ENCODE results near the gene SCARF2. TPM values are rescaled to one million over a fixed set of nuclear protein-coding genes. Genes with fewer than 3 reads are reported as not detected.
"Not testable (repeated sequence)": the region's sequence is repeated elsewhere in the genome, so short reads cannot be mapped to it uniquely, and the experiment has no call there.

The SCARF2 gene
- total and polyA plus RNA-seq, 2 of the 13 experiments (the other 11 are each of a cell fraction or from before 2014, with no cell fraction given), result 3.3 to 6.2 TPM

DNA sequence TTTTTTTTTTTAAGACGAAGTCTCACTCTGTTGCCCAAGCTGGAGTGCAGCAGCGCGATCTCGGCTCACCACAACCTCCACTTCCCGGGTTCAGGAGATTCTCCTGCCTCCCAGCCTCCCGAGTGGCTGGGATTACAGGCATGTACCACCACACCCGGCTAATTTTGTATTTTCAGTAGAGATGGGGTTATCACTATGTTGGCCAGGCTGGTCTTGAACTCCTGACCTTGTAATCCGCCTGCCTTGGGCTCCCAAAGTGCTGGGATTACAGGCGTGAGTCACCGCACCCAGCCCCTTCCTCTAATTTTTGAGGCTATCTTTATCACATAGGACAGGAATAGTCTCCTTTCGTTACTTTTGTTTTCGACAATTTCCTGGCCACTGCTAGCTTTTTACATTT, 37.9 kb upstream of the SCARF2 start:
- intact Hi-C loops (cut with micrococcal nuclease; ENCODE audit: unreplicated experiment); CTCF ChIA-PET (ENCODE audit: low intra/inter-chr PET ratio, low total read pairs); POLR2A ChIA-PET: not testable (repeated sequence)

DNA sequence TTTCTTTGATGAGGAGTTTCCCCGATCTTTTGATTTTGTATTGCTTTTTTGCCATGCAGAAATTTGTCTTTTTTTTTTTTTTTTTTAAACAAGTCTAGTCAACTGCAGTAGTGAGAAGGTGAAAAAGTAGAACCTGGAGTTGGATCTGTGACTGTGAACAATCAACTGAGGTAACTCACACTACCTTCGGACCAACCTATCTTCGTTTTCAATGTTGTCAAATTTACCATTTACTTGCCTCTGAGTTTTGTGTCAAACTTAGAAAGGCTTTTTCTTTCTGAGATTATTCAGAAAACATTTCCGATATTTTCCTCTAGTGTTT, 37.5 kb upstream of the SCARF2 start:
- Histone ChIP-seq H3K4me3 (replicated peaks in 1 of 3; ENCODE audit: insufficient read depth in 1 of 3, low read depth in 2 of 3, low read length in 3 of 3) (no peak overlapping the region), H3K9ac (ENCODE audit: insufficient read depth, low read depth, low read length) (no peak overlapping the region), H3K27ac (ENCODE audit: extremely low read length, insufficient read depth, low read length) (no peak overlapping the region), H3K9me3 (ENCODE audit: low read length) (no peaks in the 10 kb centered on the region), H3K4me2 (ENCODE audit: low read depth, low read length) (no peak overlapping the region), H3K79me2 (ENCODE audit: insufficient read depth, low read length) (no peaks in the 10 kb centered on the region), H3K27me3 (ENCODE audit: control insufficient read depth in 1 of 2, insufficient read depth in 2 of 2, low read length in 2 of 2) (no peaks in the 10 kb centered on the region), H4K20me1 (ENCODE audit: insufficient read depth, low read length) (no peaks in the 10 kb centered on the region), H3K36me3 (replicated peaks in 1 of 2; ENCODE audit: control insufficient read depth in 1 of 2, insufficient read depth in 2 of 2, low read length in 2 of 2) (peaks cover 3 to 6% of the 10 kb centered on the region in 2 experiments; a peak in 2 of 5 replicates), H2AFZ (ENCODE audit: low read length) (no peak overlapping the region), H3K4me1 (ENCODE audit: insufficient read depth, low read length) (peaks cover 7% of the 10 kb centered on the region; the same call in 1 of the 2 replicates)
- CTCF ChIA-PET (ENCODE audit: low intra/inter-chr PET ratio, low total read pairs), result no interaction called here
- in situ Hi-C loops (cut with HindIII; ENCODE audit: extremely low pct_ligation_motif_present, low pct_unique_long_range_greater_than_20kb), result no loop called here
- no peak for ATAC-seq
- no peak for DNase-seq (ENCODE audit: low spot score)
- no peak for FAIRE-seq
- intact Hi-C loops (cut with micrococcal nuclease; ENCODE audit: unreplicated experiment), result no loop called here
- 97% methylated on average over 4 of the region's 4 CpGs for WGBS (ENCODE audit: low lambda C conversion rate)
- POLR2A ChIA-PET, result no interaction called here
- TSS peak; percentile 43 for BruUV-seq (replicated peaks)
- TF ChIP-seq FOXM1 (CRISPR knock-in tag; IDR thresholded peaks at IDR 0.05), result no peak
- no peak for TF ChIP-seq ZFP36L1 (CRISPR knock-in tag; IDR thresholded peaks at IDR 0.05)
- TF ChIP-seq, protein P1, sequence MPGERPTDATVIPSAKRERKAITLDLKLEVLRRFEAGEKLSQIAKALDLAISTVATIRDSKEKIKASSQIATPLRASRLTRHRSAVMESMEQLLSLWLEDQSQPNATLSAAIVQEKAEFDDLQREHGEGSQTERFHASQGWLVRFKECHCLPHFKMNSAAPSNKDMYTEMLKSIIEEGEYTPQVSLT (CRISPR knock-in tag; IDR thresholded peaks at IDR 0.05; ENCODE audit: borderline replicate concordance, low read depth), result no peak
- TF ChIP-seq, protein P2, sequence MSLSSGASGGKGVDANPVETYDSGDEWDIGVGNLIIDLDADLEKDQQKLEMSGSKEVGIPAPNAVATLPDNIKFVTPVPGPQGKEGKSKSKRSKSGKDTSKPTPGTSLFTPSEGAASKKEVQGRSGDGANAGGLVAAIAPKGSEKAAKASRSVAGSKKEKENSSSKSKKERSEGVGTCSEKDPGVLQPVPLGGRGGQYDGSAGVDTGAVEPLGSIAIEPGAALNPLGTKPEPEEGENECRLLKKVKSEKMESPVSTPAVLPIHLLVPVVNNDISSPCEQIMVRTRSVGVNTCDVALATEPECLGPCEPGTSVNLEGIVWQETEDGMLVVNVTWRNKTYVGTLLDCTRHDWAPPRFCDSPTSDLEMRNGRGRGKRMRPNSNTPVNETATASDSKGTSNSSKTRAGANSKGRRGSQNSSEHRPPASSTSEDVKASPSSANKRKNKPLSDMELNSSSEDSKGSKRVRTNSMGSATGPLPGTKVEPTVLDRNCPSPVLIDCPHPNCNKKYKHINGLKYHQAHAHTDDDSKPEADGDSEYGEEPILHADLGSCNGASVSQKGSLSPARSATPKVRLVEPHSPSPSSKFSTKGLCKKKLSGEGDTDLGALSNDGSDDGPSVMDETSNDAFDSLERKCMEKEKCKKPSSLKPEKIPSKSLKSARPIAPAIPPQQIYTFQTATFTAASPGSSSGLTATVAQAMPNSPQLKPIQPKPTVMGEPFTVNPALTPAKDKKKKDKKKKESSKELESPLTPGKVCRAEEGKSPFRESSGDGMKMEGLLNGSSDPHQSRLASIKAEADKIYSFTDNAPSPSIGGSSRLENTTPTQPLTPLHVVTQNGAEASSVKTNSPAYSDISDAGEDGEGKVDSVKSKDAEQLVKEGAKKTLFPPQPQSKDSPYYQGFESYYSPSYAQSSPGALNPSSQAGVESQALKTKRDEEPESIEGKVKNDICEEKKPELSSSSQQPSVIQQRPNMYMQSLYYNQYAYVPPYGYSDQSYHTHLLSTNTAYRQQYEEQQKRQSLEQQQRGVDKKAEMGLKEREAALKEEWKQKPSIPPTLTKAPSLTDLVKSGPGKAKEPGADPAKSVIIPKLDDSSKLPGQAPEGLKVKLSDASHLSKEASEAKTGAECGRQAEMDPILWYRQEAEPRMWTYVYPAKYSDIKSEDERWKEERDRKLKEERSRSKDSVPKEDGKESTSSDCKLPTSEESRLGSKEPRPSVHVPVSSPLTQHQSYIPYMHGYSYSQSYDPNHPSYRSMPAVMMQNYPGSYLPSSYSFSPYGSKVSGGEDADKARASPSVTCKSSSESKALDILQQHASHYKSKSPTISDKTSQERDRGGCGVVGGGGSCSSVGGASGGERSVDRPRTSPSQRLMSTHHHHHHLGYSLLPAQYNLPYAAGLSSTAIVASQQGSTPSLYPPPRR (CRISPR knock-in tag; IDR thresholded peaks at IDR 0.05; ENCODE audit: borderline replicate concordance), result no peak
- no peak for TF ChIP-seq ZNF550 (CRISPR knock-in tag; IDR thresholded peaks at IDR 0.05; ENCODE audit: borderline replicate concordance)
- TF ChIP-seq ZBTB7B (CRISPR knock-in tag; IDR thresholded peaks at IDR 0.05), result no peak
- no peak for TF ChIP-seq PPARG (CRISPR knock-in tag; conservative IDR thresholded peaks at IDR 0.05)
- no peak for TF ChIP-seq ZNF558 (CRISPR knock-in tag; IDR thresholded peaks at IDR 0.05; ENCODE audit: borderline replicate concordance)
- no peak for TF ChIP-seq TAF1 (CRISPR knock-in tag; IDR thresholded peaks at IDR 0.05)
- no peak for TF ChIP-seq NR3C1 (CRISPR knock-in tag; IDR thresholded peaks at IDR 0.05)
- TF ChIP-seq, protein P3, sequence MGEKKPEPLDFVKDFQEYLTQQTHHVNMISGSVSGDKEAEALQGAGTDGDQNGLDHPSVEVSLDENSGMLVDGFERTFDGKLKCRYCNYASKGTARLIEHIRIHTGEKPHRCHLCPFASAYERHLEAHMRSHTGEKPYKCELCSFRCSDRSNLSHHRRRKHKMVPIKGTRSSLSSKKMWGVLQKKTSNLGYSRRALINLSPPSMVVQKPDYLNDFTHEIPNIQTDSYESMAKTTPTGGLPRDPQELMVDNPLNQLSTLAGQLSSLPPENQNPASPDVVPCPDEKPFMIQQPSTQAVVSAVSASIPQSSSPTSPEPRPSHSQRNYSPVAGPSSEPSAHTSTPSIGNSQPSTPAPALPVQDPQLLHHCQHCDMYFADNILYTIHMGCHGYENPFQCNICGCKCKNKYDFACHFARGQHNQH (CRISPR knock-in tag; IDR thresholded peaks at IDR 0.05), result no peak
- TF ChIP-seq, protein P4, sequence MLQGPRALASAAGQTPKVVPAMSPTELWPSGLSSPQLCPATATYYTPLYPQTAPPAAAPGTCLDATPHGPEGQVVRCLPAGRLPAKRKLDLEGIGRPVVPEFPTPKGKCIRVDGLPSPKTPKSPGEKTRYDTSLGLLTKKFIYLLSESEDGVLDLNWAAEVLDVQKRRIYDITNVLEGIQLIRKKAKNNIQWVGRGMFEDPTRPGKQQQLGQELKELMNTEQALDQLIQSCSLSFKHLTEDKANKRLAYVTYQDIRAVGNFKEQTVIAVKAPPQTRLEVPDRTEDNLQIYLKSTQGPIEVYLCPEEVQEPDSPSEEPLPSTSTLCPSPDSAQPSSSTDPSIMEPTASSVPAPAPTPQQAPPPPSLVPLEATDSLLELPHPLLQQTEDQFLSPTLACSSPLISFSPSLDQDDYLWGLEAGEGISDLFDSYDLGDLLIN (CRISPR knock-in tag; IDR thresholded peaks at IDR 0.05; ENCODE audit: borderline replicate concordance), result no peak

More for the DNA sequence above, 37.9 kb upstream of the SCARF2 start:
- WGBS (ENCODE audit: low lambda C conversion rate), result 98% methylated on average over 12 of the region's 12 CpGs
- H4K20me1 ChIP-seq (ENCODE audit: insufficient read depth, low read length); H3K9ac ChIP-seq (ENCODE audit: insufficient read depth, low read depth, low read length); H3K9me3 ChIP-seq (ENCODE audit: low read length); H3K4me2 ChIP-seq (ENCODE audit: low read depth, low read length); H3K27ac ChIP-seq (ENCODE audit: extremely low read length, insufficient read depth, low read length); H3K4me3 ChIP-seq (replicated peaks in 1 of 3; ENCODE audit: insufficient read depth in 1 of 3, low read depth in 2 of 3, low read length in 3 of 3); ATAC-seq; H2AFZ ChIP-seq (ENCODE audit: low read length); FAIRE-seq; H3K36me3 ChIP-seq (replicated peaks in 1 of 2; ENCODE audit: control insufficient read depth in 1 of 2, insufficient read depth in 2 of 2, low read length in 2 of 2); in situ Hi-C loops (cut with HindIII; ENCODE audit: extremely low pct_ligation_motif_present, low pct_unique_long_range_greater_than_20kb); H3K79me2 ChIP-seq (ENCODE audit: insufficient read depth, low read length); BruUV-seq (replicated peaks); DNase-seq (ENCODE audit: low spot score); H3K27me3 ChIP-seq (ENCODE audit: control insufficient read depth in 1 of 2, insufficient read depth in 2 of 2, low read length in 2 of 2); H3K4me1 ChIP-seq (ENCODE audit: insufficient read depth, low read length): not testable (repeated sequence)

All from HepG2 (cell line).